Stimulated activated CD8-positive, alpha-beta memory T cell treated with anti-CD3 and anti-CD28 coated beads, Interleukin-12 subunit alpha, Interleukin-12 subunit beta, amount 100 ng/mL, for 4 hours (primary cell): Measurements from ENCODE around the gene PPAT.

Experiments used
- DNase-seq: peaks from one replicate; pipeline ENCODE4 v3.0.0-alpha.2; 2020; ENCODE audit warnings: low read depth

The PPAT gene

GRCh38 chr4:56433280-56433679 lies 2.1 kb downstream of the PPAT start:
- no peak for DNase-seq

- no peak for DNase-seq
Observed at GRCh38 chr4:56430203-56430602, 5.2 kb downstream of the PPAT start.

DNA sequence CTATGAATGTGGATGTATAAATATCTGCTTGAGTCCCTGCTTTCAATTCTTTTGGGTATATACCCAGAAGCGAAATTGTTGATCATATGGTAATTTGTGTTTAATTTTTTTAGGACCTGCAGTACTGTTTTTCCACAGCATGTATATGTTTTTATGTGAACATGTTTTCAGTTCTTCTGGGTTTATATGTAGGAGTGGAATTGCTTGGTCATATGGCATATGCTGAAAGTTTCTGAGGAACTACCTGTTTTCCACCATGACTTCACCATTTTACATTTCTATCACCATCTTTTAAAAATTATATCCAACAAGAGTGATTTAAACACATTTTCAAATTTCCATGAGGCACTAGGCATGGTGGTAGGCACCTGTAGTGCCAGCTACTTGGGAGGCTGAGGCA lies 8.2 kb downstream of the PPAT start:
- DNase-seq, result no peak

DNA sequence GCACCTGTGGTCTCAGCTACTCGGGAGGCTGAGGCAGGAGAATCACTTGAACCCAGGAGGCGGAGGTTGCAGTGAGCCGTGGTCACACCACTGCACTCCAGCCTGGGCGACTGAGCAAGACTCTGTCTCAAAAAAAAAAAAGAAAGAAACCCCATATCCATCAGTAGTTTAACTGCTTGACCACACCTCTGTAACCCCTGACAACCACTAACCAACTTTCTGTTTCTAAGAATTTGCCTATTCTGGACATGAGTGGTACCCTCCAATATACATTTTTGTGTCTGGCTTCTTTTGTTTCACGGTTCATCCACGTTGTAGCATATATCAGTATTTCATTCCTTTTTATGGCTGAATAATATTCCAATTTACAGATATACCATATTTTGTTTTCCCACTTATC lies 9.1 kb downstream of the PPAT start:
- DNase-seq, result no peak

GRCh38 chr4:56425518-56425917 lies 9.9 kb downstream of the PPAT start:
- no peak for DNase-seq

DNA sequence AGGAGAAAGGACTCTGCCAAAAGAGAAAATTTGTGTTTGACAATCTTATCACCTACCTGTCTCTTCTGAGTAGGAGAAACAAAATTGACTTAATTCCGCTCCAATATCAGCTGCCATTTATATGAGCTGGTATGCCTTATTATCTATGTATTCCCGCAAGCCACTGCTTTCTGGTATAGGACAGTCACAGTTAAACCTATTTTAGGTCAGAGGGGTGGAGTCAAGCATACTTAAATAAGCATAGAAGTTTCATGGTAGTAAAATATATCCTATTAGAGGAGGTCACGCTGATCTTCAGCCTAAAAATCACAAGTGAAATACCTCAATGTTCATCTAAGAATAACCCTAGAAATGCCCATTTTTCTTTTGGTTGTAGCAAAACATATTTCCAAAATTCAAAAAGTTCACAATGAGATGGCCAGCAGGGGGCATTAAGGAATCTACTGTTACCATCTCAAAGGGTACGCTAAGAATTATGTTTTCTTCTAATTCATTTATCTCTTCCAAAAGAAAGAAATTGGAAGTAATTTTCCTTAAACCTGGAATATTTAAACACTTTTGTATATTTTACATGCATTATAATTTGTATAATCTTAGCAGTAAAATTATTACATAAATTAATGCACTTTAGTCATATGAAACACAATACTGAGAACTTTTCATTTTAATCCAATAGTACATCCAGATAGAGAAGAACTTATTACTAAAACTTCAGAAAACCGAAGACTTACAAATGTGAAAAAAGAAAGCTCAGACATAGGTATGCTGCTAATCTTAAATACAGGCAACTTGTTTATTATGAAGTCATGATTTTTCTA lies 10.5 kb downstream of the PPAT start:
- no peak for DNase-seq

- DNase-seq, result no peak
Observed at GRCh38 chr4:56424176-56424575, 11.2 kb downstream of the PPAT start.

GRCh38 chr4:56417396-56417795 lies 18.0 kb downstream of the PPAT start:
- no peak for DNase-seq

- no peak for DNase-seq
Observed at GRCh38 chr4:56416349-56416748, 19.1 kb downstream of the PPAT start.

DNA sequence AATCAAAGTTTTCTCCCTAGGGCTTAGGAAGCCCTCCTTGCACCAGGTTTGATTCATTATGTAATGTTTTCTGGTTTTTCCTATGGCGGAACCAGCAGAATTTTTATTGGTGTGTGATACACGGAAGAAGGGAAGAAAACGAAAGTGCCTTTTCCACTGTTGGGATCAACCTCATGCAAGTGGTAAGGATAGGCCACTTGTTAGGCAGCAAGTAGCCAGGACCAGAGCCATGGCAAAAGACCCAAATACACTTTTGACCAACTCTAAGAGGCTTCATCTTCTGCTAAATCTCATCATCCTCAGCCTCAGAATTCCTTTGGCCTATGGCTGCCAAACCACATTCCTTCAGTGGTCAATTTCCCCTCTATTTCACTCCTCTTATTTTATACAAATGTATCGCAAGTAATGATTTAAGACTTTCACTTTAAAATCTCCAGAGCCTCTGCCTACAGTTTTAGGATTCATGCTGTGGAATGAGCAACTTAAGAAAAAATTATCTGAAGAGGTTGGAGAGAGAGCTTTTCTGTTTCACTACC lies 21.2 kb downstream of the PPAT start:
- DNase-seq, result no peak

DNA sequence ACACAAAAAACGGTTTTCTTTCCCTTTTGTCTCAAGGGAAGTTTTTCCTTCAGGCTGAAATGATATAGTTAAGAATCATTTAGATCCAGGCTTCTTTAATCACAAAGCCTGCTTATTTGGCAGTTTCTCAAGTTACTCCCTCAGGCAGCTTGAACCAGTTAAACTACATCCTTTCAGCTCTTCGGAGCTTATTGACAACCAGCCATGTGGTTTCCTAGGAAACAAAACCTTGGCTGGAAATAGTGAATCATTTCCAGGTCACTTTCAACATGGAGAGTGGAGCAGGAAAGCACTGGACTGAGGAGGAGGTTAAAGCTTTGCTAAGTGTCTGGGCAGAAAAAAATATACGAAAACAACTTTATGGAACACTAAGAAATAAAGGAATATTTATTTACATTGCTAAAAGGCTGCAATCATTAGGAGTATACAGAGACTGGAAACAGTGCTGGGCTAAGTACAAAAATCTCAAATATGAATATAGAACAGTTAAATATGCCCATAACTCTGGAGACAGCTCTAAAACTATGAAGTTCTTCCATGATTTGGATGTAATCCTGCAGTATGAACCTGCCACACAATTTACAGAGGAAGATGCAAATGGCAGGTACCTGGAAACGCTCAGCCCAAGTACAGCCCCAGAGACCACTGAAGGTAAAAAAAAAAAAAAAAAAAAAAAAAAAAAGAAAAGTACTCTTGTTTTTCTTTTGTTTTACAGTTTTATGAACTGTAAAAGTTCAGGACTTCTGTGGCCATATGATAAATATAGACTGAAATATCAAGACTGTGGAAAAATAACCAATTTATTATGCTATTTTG lies 25.0 kb downstream of the PPAT start:
- DNase-seq, result no peak

DNA sequence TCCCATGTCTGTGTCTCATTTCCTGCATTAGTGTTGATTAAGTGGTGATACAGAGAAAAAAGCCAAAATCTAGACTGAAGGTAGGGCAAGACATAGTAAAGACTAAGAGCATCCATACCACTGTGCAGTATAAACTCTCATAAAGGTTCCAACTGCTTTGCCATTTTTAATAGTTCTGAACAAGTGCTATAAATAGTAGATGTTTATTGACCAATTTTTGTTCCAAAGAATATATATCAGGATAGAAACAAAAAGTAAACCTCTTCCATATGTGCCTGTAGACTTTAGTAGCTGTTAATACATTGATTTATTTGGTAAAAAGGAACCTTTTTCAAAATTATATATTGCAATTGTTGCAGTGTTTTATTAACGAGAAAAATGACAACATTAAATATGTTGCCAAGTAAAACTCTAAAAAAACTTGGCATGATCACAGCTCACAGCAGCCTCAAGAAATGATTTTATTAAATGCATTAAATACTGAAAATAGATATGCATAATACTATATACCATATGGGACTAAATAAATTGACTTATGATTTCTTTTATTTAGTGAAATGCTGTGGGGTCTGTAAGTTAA lies 25.8 kb downstream of the PPAT start:
- no peak for DNase-seq

GRCh38 chr4:56408978-56409377 lies 26.4 kb downstream of the PPAT start:
- DNase-seq, result no peak

GRCh38 chr4:56406151-56406550 lies 29.3 kb downstream of the PPAT start:
- no peak for DNase-seq

GRCh38 chr4:56405016-56405415 lies 30.4 kb downstream of the PPAT start:
- no peak for DNase-seq

GRCh38 chr4:56400560-56400959 lies 34.9 kb downstream of the PPAT start:
- no peak for DNase-seq

GRCh38 chr4:56391270-56391669 lies 44.1 kb downstream of the PPAT start:
- DNase-seq, result no peak

- no peak for DNase-seq
Observed at GRCh38 chr4:56389558-56389957, 45.9 kb downstream of the PPAT start.

GRCh38 chr4:56388306-56388705 lies 47.1 kb downstream of the PPAT start:
- no peak for DNase-seq

GRCh38 chr4:56387023-56388001 lies 48.1 kb downstream of the PPAT start, which contains the start of gene AASDH:
Gene AASDH (minus strand): TSS chr4:56387491. CDS start chr4:56384299, 3,192 bp downstream.
- peak; percentile 88 for DNase-seq

- DNase-seq, result no peak
Observed at GRCh38 chr4:56386091-56386490, 49.3 kb downstream of the PPAT start.
